GM23248 (cell line): ENCODE measurements around the gene HBS1L. TPM values are rescaled to one million over a fixed set of nuclear protein-coding genes. Genes with fewer than 3 reads are reported as not detected.

Source experiments
- DNase-seq: peaks from one replicate; pipeline ENCODE4 v3.0.0-alpha.2; 2015
- H2AFZ ChIP-seq: fragments of 200-600 bp; sonication (generic); 2 replicates; pipeline ENCODE4 v1.6.1; 2016; ENCODE audit warnings: antibody characterized with exemption
- H3F3A ChIP-seq: fragments of 200-600 bp; sonication (generic); 2 replicates; pipeline ENCODE4 v1.6.1; 2016; ENCODE audit warnings: mild to moderate bottlenecking, antibody characterized with exemption, mixed run types; ENCODE audit not compliant: insufficient read depth
- H3K27ac ChIP-seq: fragments of 200-600 bp; sonication (generic); 2 replicates; pipeline ENCODE4 v1.5.1; 2016; ENCODE audit warnings: mild to moderate bottlenecking
- H3K27me3 ChIP-seq: fragments of 200-600 bp; sonication (generic); replicated peaks from 2 replicates; pipeline ENCODE4 v1.6.1; 2016; ENCODE audit warnings: mild to moderate bottlenecking; ENCODE audit not compliant: insufficient read depth
- H3K36me3 ChIP-seq: fragments of 200-600 bp; sonication (generic); 2 replicates; pipeline ENCODE4 v1.6.1; 2016; ENCODE audit warnings: low read depth, mild to moderate bottlenecking
- H3K4me1 ChIP-seq: fragments of 200-600 bp; sonication (generic); 2 replicates; pipeline ENCODE4 v1.6.1; 2016; ENCODE audit warnings: mild to moderate bottlenecking; ENCODE audit not compliant: insufficient read depth
- H3K4me2 ChIP-seq: fragments of 200-600 bp; sonication (generic); one replicate; pipeline ENCODE4 v1.6.1; 2016; ENCODE audit warnings: mild to moderate bottlenecking; ENCODE audit not compliant: unreplicated experiment
- H3K4me3 ChIP-seq: fragments of 200-600 bp; sonication (generic); 2 replicates; pipeline ENCODE4 v1.5.1; 2016; ENCODE audit warnings: mild to moderate bottlenecking
- H3K79me2 ChIP-seq: fragments of 200-600 bp; sonication (generic); 2 replicates; pipeline ENCODE4 v1.6.1; 2016; ENCODE audit warnings: mild to moderate bottlenecking; ENCODE audit not compliant: insufficient read depth
- H3K9ac ChIP-seq: fragments of 200-600 bp; sonication (generic); 2 replicates; pipeline ENCODE4 v1.6.1; 2016; ENCODE audit warnings: mild to moderate bottlenecking
- H3K9me2 ChIP-seq: fragments of 200-600 bp; sonication (generic); 2 replicates; pipeline ENCODE4 v1.6.1; 2016; ENCODE audit warnings: mixed run types, mild to moderate bottlenecking, moderate library complexity; ENCODE audit not compliant: insufficient read depth
- H3K9me3 ChIP-seq: fragments of 200-600 bp; sonication (generic); one replicate; pipeline ENCODE4 v1.6.1; 2017; ENCODE audit warnings: low read depth
- H4K20me1 ChIP-seq: fragments of 200-600 bp; sonication (generic); 2 replicates; pipeline ENCODE4 v1.6.0; 2016; ENCODE audit not compliant: insufficient read depth
- EZH2 ChIP-seq: fragments of 200-600 bp; sonication (generic); IDR thresholded peaks from 2 replicates; pipeline ENCODE4 v1.6.1; 2018; ENCODE audit warnings: antibody characterized with exemption, mild to moderate bottlenecking; ENCODE audit not compliant: insufficient read depth, poor library complexity, severe bottlenecking
- EZH2phosphoT487 ChIP-seq: fragments of 200-600 bp; sonication (generic); IDR thresholded peaks from 2 replicates; pipeline ENCODE4 v1.6.1; 2018; ENCODE audit warnings: antibody characterized with exemption, moderate library complexity, mild to moderate bottlenecking, low read depth; ENCODE audit not compliant: insufficient read depth
- WGBS, 2 experiments: methylation state at CpG; one replicate each; pipeline ENCODE4 v1.1.6; 2015 to 2017; ENCODE audit warnings: low lambda C conversion rate in 2 of 2, low coverage in 1 of 2; ENCODE audit errors: missing lambda C conversion rate in 2 of 2; 5-methylcytosine and 5-hydroxymethylcytosine counted together
- in situ Hi-C: fragments of 300-500 bp; cut with MboI; formaldehyde crosslinking; loops from 2 replicates; pipeline ENCODE4 v1.15.0; 2020
- polyA plus RNA-seq: library from polyadenylated mRNA; unstranded; fragments of >200 nt; fragmentation: Nextera tagmentation; extraction: Ambion mirVana; gene quantifications from 2 replicates; pipeline ENCODE4 v1.2.1, GENCODE V29; 2016
- total RNA-seq: library from RNA; depleted of rRNA; stranded (reverse); fragments of >200 nt; shearing (Covaris generic); gene quantifications from 2 replicates; pipeline ENCODE4 v1.2.3, GENCODE V29; 2014

Gene HBS1L
- total and polyA plus RNA-seq, 2 experiments from 2014 or later, result 83.1 to 83.9 TPM

DNA sequence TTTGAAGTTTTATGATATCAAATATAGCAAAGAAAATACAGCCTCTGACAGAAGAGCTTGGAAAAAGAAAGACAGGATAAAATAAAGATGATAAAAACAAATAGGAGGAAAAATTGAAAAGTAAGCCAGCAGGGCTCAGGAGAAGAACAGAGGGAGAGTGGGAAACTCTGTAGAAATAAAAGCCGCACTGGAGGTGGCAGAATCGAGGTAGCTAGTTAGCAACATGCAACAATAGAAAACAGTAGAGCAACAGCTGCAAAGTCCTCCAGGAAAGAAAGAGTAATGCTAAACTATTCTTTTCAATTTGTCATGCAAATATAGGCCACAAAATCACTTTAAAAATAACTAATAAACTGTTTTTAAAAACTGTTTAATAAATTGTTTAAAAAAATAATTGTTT is 28.8 kb downstream of the HBS1L start:
- Histone ChIP-seq H3K4me3 (no peak overlapping the region), H3K9ac (no peak overlapping the region), H3K27me3 (no peaks in the 10 kb centered on the region), H3K4me1 (no peaks in the 10 kb centered on the region), H4K20me1 (no peaks in the 10 kb centered on the region), H3K9me2 (no peaks in the 10 kb centered on the region), H3K36me3 (peaks cover 10% of the 10 kb centered on the region), H3F3A (no peaks in the 10 kb centered on the region), H3K27ac (no peak overlapping the region), H3K4me2 (no peak overlapping the region), H3K79me2 (peaks cover 73% of the 10 kb centered on the region), H3K9me3 (no peaks in the 10 kb centered on the region), H2AFZ (no peak overlapping the region)
- DNase-seq, result no peak
- TF ChIP-seq EZH2 (no peak), EZH2phosphoT487 (no peak)
- WGBS, 2 experiments, result 74 to 78% methylated on average over 2 of the region's 2 CpGs
- in situ Hi-C loops, result no loop called here

DNA sequence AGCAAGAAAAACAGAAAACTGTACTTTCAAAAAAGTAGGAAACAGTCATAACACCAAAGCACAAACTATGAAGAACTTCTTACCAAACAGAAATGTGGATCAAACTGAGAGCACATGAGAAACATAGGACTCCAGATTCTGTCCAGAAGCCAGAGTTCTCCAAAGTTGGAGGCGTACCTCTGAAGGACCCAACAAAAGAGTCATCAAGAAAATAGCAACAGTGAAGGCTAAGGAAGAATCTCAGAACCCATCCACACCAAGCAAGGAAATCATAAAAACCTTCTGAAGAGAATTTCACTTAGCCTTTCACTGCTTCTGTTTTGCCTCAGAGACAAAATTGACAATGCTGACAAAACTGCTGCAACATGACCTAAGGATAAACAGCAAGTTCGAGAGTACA is 29.4 kb downstream of the HBS1L start:
- Histone ChIP-seq H4K20me1 (no peaks in the 10 kb centered on the region), H3K4me1 (no peaks in the 10 kb centered on the region), H3K9me3 (no peaks in the 10 kb centered on the region), H3F3A (no peaks in the 10 kb centered on the region), H3K79me2 (peaks cover 79% of the 10 kb centered on the region), H3K36me3 (peaks cover 10% of the 10 kb centered on the region), H3K4me3 (no peak overlapping the region), H3K27ac (no peak overlapping the region), H3K9ac (no peak overlapping the region), H3K27me3 (no peaks in the 10 kb centered on the region), H2AFZ (no peak overlapping the region), H3K9me2 (no peaks in the 10 kb centered on the region), H3K4me2 (no peak overlapping the region)
- WGBS, 2 experiments, result 93 to 98% methylated on average over 2 of the region's 2 CpGs
- DNase-seq, result no peak
- TF ChIP-seq EZH2phosphoT487 (no peak), EZH2 (no peak)
- in situ Hi-C loops, result no loop called here

DNA sequence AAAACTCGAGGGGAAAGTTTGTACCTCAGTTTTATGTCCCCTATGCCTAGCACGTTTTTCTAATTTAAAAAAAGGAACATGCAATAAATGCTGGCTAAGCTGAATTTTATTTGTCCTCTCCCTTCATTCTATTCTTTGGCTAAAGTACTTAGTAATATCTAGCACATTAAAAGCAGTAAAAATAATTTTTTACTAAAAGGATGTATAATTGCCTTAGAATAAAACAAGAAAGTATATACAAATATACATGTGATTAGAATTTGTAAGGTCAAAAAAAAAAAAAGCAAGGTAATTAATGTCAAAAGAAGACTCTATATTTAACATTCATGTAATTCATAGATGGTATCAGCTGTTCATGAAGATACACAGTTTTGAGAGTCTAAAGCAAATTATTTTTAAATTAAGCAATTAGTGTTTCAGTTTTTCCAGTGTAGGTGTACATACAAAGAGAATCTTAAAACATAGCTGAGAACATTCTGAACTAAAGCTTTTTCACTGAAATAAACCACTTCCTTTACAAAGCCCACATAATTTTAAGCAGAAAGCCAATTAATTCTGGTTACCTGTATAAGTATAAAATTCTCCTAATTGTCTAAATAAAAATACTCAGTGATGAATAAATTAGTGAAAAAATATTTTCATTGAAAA is 32.4 kb downstream of the HBS1L start:
- no peak overlapping the region for H2AFZ ChIP-seq
- H3K79me2 ChIP-seq, result peaks cover 71% of the 10 kb centered on the region
- no peak overlapping the region for H3K9ac ChIP-seq
- DNase-seq, result no peak
- no peaks in the 10 kb centered on the region for H3K9me2 ChIP-seq
- no peaks in the 10 kb centered on the region for H3K4me1 ChIP-seq
- no peaks in the 10 kb centered on the region for H4K20me1 ChIP-seq
- 43 to 77% methylated on average over 2 of the region's 2 CpGs for WGBS, 2 experiments
- 0 out of 2 replicates have a peak, but pooled peaks cover 3% of the 10 kb centered on the region for H3K36me3 ChIP-seq
- H3K27ac ChIP-seq, result no peak overlapping the region
- no peaks in the 10 kb centered on the region for H3K9me3 ChIP-seq
- no peaks in the 10 kb centered on the region for H3K27me3 ChIP-seq
- H3F3A ChIP-seq, result no peaks in the 10 kb centered on the region
- TF ChIP-seq EZH2 (no peak), EZH2phosphoT487 (no peak)
- in situ Hi-C loops, result no loop called here
- no peak overlapping the region for H3K4me2 ChIP-seq
- H3K4me3 ChIP-seq, result no peak overlapping the region

DNA sequence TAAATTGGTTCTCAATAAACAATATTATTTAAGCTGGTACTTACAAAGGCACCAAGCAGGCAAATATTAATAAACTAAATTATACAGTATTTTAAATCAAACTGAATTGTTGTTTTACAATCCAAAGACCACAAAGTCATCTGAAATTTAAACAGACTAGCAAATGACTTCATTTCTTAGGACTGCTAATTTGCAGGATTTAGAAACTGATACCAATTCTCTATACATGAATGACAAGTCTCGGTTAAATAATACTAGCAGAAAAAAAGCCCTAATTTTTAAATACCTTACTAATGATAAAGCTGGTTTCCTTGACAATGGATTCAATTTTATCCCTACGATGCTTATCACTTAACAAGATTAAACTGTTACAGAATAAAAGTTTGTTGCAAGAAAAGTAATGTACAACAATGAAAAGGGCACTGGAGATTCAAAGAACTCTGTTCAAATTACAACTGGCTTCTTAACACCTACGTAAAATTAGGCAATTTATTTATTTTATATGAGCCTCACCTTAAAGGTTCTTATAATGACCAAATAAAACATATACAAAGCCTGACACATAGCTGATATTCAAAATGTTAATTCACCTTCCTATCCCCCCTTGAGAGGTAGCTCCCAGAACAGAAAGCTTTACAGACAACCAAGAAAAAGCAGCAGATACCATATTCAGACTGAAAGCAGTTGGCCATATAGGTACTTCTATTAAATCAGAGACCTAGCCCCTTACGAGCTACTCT is 33.1 kb downstream of the HBS1L start:
- no peak for DNase-seq
- Histone ChIP-seq H3K27me3 (no peaks in the 10 kb centered on the region), H2AFZ (no peak overlapping the region), H3F3A (no peaks in the 10 kb centered on the region), H3K9ac (no peak overlapping the region), H3K9me3 (no peaks in the 10 kb centered on the region), H3K36me3 (0 out of 2 replicates have a peak, but pooled peaks cover 3% of the 10 kb centered on the region), H4K20me1 (no peaks in the 10 kb centered on the region), H3K9me2 (no peaks in the 10 kb centered on the region), H3K4me1 (no peaks in the 10 kb centered on the region), H3K4me2 (no peak overlapping the region), H3K27ac (no peak overlapping the region), H3K79me2 (peaks cover 71% of the 10 kb centered on the region), H3K4me3 (no peak overlapping the region)
- no peak for TF ChIP-seq EZH2
- no peak for TF ChIP-seq EZH2phosphoT487
- in situ Hi-C loops, result no loop called here
- WGBS, 2 experiments, result 86 to 93% methylated on average over 4 of the region's 4 CpGs
